GM23248 (cell line): ENCODE measurements around the gene ANXA5.

Experiments
- EZH2 ChIP-seq: fragments of 200-600 bp; sonication (generic); IDR thresholded peaks from 2 replicates; pipeline ENCODE4 v1.6.1; 2018; ENCODE audit warnings: antibody characterized with exemption, mild to moderate bottlenecking; ENCODE audit not compliant: insufficient read depth, poor library complexity, severe bottlenecking
- EZH2phosphoT487 ChIP-seq: fragments of 200-600 bp; sonication (generic); IDR thresholded peaks from 2 replicates; pipeline ENCODE4 v1.6.1; 2018; ENCODE audit warnings: antibody characterized with exemption, moderate library complexity, mild to moderate bottlenecking, low read depth; ENCODE audit not compliant: insufficient read depth

DNA sequence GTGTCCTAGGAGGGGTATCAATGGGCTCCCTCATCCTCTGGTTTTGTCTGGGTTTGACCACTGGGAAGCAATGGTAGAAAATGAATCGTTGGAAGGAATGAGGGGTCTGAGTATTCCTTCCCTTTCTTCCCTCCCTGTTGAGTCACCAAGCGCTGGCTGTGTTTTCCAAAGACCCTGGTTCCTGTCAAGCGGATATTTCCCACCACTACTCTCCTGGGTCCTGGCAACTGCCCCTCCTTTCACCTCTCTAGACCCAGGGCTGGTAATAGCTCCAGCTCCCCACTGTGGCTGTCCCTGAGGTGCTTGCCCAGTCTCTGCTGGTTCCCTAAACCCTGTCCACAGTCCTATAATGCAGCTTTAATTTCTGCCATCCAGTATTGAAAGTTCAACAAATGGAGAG, 46.0 kb upstream of the ANXA5 start:
- TF ChIP-seq EZH2 (no peak), EZH2phosphoT487 (no peak)
